T-helper 22 cell (primary cell): ENCODE data around the gene NPM3.

ENCODE experiments used
- DNase-seq: peaks from one replicate; pipeline ENCODE4 v3.0.0-alpha.2; 2020; ENCODE audit warnings: low read depth

Gene NPM3

GRCh38 chr10:101758858-101759257, 24.4 kb downstream of the NPM3 start:
- DNase-seq = no peak

GRCh38 chr10:101752241-101752640, 31.0 kb downstream of the NPM3 start:
- no peak for DNase-seq

GRCh38 chr10:101749047-101750016, 33.9 kb downstream of the NPM3 start:
- DNase-seq = no peak

GRCh38 chr10:101748496-101748895, 34.8 kb downstream of the NPM3 start:
- no peak for DNase-seq

- no peak for DNase-seq
Measured at GRCh38 chr10:101745074-101745696, 38.1 kb downstream of the NPM3 start.

GRCh38 chr10:101744267-101744666, 39.0 kb downstream of the NPM3 start:
- DNase-seq = no peak

- no peak for DNase-seq
Measured at GRCh38 chr10:101741938-101742337, 41.3 kb downstream of the NPM3 start.

GRCh38 chr10:101736666-101737065, 46.6 kb downstream of the NPM3 start:
- DNase-seq = no peak

GRCh38 chr10:101732096-101732495, 51.1 kb downstream of the NPM3 start:
- no peak for DNase-seq
